Hematopoietic multipotent progenitor cell treated with erythropoietin and hydrocortisone succinate and interleukin-3 and kit ligand, for 17 days (in vitro differentiated cells): Measurements from ENCODE around the gene COQ7.

Experiments
- DNase-seq: peaks from one replicate; pipeline ENCODE4 v3.0.0-alpha.2; 2015; ENCODE audit warnings: low spot score

COQ7 gene

DNA sequence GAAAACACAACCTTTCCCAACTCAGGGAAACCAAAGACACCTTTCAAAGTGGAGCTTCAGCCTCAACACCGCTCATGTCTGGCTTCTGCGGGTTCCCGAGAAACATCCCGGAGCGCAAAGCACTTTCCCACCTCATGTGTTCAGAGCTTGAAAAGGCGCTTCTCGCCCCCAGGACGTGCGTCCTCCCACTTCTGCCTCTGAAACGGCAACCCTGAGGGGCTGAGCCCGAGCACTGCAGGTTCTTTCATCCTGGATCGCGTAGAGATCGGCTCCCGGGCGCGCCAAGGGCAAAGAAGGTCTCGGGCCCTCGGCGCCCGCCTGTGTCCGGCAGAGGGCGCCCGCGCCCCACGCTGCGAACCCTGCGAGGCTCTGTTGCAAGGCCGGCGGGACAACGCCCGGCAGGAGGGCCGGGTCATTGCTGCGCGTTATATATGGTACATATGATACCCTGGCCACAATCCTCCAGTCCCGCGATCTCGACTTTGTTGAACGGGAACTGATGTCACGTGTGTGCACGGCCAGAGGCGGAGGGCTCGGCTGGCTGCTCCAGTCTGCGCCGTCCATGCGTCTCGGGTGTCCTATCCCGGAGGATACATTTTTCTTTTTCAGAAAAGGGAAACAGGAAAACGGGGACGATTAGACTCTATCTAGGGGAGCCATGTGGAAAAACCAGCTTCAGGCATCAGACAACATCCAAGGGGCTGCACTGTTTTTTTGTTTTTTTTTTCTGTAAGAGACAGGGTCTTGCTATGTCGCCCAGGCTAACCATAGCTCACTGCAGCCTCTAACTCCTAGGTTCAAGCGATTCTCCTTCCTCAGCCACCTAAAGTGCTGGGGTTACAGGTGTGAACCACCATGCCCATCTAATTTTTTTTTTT is 19.1 kb downstream of the COQ7 start:
- DNase-seq, result peak; percentile 72

DNA sequence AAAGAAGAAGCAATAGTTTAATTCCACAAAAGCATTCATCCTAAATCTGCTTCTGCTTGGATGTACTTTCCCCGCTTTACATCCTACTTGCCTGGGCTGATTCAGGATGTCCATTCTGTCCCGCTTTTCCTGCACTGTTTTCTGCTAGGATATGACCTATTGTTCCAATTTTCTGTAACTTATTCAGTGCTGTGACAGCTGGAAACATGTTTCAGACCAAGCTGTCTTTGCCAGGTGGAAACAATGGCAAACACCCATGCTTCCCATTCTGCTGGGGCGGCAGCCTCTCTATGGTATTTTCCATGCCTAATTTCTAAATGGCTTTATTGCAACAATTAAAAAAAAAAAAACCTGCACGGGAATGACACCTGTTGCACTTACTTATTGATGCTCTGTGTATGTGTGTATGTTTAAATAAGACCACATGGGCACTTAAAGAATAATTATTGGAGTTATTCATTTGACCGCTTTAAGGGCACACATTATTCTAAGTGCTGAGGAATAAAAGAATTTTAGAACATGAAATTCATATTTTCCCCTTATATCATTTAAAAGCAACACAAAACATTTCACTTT is 21.0 kb downstream of the COQ7 start:
- DNase-seq, result no peak

DNA sequence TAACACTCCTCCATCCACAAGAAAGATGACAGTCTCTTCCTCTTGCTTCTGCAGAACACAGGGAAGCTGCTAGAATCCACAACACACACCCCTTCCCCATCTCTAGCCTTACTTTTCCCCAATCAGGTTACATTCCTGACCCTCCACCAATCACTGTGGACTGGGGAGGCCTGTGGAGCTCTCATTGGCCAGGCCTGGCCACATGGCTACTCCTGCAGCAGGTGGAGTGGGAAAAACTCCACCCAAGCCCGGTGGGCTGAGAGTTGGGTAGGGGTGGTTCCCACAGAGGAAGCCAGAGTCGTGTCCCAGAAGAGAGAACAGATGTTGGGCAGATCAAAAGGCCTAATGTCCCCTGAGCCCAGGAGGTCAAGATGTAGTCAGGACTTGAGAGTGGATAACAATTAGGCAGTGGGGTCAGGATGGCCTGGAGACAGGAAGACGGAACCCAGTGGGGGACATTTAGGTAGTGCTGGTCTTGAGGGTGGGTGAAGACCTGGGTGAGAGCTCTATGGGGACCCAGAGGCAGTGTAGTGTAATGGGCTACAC is 22.1 kb downstream of the COQ7 start:
- DNase-seq, result no peak

DNA sequence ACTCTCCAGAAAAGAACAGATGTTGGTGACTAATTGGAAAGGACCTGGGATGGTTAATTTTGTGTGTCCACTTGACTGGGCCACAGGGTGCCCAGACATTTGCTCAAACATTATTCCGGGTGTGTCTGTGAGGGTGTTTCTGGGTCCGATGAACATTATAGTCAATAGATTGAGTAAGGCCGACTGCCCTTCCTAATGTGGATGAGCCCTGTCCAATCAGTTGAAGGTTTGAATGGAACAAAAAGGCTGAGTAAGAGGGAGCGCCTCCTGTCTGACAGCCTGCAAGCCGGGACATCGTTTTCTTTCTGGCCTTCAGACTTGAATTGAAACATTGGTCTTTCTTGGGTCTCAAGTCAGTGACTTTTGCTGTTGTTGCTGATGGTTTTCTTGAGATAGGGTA is 23.5 kb downstream of the COQ7 start:
- DNase-seq, result no peak

DNA sequence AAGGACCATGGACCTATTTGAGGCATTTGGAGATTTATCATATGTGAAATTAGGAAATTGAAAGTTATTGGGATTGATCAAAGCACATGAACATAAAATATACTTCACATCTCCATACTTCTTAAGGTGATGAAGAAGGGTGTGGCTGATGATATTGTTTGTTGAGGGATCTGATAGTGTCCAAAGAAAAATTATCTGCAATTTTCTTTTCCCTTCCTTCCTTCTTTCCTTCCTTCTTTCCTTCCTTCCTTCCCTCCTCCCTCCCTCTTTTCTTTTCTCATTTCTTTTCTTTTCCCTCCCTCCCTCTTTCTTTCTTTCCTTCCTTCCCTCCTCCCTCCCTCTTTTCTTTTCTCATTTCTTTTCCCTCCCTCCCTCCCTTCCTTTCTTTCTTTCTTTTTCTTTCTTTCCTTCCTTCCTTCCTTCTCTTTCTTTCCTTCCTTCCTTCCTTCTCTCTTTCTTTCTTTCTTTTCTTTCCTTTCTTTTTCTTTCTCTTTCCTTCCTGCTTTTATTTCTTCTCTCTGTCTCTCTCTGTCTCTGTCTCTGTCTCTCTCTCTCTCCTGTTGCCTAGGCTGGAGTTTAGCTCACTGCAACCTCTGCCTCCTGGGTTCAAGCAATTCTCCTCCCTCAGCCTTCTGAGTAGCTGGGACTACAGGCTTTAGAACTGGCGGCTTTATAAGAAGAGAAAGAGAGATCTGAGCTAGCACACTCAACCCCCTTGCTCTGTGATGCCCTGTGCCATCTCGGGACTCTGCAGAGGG is 25.4 kb downstream of the COQ7 start:
- no peak for DNase-seq

DNA sequence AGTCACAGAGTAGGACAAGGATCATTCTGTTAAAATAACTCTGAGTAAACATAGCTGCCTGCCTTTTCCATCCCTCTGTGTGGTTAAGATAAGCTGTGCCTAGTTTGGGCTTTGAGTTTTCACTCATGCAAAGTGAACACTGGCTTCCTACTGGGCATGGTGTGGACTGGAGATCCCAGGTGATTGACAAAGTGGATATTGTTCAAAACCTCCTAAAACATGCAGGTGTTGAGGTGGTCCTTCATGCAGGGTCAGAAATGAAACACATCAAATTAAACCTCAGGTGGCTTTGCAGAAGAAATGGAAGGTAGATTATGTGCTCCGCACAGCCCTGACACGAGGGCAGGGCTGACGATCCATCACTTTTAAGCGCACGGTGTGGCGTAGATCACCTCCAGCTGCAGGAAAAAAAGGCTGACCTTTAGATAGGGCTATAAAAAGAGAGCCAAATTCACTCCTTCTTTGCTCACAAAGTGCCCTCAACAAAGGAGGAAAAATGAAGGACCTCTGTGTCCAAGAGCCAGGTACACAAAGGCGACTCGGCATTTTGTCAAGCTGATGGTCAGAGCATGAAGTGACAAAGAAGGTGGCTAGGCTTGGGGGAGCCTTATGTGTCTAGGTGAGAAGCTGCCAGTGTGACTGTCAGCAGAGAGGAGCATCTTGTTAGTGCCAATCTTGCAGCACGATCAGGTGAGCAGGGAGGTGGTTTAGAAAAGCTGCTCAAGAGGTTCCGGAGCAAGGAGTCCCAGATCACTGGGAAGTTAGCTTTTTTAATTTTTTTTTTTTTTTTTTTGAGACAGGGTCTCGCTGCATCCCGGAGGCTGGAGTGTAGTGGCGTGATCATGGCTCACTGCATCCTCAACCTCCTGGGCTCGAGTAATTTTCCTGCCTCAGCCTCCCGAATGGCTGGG is 26.5 kb downstream of the COQ7 start:
- no peak for DNase-seq

DNA sequence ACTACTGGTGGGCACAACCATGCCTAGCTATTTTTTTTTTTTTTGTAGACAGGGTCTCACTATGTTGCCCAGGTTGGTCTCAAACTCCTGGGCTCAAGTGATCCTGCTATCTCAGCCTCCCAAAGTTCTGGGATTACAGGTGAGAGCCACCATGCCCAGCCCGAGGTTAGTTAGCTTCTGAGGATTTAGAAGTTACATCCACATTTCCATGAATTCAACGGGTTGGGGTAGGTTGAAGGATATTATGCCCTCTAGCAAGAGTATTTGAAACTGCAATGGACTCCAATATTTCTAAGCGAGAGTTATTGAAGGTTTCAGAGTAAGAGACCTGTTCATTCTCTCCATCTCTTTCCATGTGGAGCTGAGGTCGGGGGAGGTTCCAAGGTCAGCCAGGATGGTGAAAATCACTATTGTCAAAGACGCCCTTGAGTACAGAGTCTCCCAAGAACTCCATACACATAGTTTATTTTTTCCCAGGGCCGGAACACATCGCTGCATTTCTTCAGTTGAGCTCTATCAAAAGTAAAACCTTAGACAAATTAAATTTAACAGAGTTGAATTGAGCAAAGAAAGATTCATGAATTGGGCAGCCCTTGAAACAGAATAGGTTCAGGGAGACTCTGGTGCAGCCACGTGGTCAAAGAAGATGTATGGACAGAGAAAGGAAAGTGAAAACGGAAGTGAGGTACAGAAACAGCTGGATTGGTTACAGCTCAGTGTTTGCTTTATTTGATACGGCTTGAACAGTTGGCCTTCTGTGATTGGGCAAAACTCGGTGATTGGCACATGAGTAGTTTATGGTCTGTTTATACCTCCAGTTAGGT is 27.3 kb downstream of the COQ7 start:
- DNase-seq, result no peak

DNA sequence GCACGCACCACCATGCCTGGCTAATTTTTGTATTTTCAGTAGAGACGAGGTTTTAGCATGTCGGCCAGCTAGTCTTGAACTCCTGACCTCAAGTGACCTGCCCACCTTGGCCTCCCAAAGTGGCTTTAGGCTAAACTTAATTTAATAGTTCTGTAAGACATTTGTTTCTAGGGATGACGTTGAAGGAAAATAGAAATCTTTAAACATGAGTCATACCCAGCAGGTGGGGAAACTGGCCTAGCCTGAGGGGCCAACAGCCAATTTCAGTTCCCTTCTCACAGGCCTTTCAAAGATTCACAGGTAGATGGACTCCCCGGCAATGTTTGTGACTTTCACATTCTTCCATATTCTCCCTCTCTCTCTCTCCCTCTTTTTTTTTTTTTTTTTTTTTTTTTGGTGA is 28.2 kb downstream of the COQ7 start:
- DNase-seq, result no peak

DNA sequence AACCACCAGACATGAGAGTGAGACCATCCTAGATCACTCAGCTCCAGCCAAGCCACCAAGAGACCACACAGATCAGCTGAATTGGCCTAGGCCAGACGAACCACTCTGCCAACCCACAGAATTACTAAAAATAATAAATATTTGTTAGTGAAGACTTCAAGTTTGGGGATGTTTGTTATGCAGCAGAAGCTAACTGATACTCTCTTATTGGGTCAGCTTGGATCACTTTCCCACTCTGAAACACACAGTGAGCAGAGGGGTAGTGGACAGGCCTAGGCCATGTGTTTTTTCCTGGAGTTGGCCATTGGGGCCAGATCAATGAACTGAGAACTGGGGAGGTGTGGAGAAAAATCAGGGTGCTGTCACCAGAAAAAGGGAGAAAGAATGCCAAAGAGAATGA is 30.8 kb downstream of the COQ7 start:
- DNase-seq, result no peak

DNA sequence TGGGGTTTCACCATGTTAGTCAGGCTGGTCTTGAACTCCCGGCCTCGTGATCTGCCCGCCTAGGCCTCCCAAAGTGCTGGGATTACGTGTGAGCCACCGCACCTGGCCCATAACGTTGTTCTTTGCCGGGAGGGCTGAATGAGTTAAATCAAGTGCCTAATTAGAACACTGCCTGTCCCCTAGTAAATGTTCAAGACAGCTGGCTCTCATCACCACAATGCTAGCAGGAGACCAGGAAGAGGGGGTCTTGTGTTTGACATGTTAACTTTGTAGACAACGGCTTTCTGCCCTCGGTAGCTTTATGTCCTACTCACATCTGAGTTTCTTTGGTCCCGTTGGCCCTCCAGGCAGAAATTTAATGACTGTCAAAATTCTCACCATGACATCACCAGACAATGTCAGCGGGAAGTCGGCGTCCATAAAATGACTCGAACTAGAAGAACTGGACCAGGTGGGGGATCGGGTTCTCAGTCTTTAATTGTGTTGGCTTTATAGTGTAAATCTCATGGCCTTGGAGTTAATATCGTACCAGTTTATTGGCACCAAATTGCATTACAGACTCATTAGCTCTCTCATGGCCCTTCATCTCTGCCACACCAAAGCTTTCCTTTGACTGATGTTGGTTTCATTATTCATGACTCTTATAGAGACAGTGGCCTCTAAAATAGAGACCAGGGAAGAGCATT is 34.9 kb downstream of the COQ7 start:
- no peak for DNase-seq

DNA sequence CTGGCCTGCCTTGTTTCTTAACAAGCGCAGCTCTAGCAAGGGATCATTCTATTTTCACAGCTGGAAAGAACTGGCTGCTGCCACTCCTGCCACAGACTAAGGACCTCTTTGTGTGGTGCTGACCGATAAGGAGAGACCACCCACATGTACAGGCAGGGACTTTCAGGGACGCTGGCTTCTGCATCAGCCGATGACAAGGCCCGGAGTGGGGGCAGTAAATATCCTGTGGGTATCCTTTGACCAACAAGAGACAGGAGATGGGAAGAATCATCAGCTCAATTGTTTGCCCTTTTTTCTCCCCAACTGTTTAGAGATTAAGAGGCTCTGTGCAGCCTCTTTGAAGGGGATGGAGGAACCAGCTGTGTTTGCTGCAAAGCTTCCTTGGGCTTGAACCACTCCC is 37.2 kb downstream of the COQ7 start:
- DNase-seq, result no peak

DNA sequence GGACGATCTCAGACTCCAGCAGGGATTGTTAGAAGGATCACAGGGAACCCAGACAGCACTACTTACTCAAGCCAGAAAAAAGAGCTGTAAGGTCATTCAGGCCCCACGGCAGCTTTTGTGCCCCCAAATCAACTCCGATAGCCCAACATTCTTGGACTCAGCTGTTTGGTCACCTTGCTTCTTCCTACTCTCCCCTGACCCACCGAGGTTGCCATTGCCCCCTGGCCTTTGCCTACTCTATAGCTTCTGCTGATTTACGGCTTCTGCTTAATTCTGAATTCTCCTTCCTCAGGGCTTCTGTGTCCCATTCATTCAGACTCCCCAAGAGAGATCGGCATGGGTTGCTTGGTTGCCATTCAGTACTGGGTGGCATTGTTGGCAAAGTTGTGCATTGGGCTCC is 37.7 kb downstream of the COQ7 start:
- no peak for DNase-seq

DNA sequence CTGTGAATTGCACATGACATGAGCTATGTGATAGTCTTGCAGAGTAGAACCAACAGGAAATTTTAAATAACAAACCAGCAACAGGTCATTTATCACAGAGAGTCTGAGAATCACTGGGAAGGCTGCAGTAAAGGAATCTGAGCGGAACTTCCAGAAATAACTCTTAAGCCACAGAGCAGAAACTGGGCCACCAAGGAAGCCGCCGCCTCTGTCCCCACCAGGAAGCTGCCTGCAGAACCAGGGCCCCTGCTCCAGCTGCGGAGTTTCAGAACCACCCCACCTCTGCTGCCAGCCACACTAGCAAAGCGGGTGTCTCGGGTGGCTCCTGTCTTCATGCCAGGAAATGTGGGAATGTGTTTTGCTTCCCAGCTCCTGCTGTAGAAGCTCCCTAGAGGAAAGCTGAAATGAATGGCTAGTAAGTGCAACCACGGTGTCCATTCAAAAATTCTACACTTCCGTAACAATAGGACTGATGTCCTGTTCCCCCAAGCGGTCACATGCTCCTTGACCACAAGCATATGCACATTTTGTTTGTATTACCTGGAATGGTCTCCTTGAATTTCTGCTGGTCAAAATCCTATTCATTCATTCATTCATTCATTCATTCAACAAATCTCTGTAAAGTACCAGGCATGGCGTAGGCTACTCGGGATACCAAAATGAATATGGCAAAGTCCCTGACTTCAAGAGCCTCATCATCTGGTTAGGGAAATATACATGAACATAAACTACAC is 38.6 kb downstream of the COQ7 start:
- no peak for DNase-seq

DNA sequence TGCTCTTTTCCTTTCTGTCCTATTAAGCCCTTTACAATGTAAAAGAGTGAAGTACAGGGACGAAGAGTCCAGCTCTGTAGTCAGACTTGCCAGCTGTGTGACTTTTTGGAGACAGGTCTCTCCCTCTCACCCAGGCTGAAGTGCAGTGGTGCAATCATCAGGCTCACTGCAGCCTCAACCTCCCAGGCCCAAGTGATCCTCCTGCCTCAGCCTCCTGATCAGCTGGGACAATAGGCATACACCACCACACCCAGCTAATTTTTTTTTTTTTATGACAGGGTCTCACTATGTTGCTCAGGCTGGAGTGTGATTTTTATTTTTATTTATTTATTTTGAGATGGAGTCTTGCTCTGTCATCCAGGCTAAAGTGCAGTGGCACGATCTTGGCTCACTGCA is 39.2 kb downstream of the COQ7 start:
- DNase-seq, result no peak

DNA sequence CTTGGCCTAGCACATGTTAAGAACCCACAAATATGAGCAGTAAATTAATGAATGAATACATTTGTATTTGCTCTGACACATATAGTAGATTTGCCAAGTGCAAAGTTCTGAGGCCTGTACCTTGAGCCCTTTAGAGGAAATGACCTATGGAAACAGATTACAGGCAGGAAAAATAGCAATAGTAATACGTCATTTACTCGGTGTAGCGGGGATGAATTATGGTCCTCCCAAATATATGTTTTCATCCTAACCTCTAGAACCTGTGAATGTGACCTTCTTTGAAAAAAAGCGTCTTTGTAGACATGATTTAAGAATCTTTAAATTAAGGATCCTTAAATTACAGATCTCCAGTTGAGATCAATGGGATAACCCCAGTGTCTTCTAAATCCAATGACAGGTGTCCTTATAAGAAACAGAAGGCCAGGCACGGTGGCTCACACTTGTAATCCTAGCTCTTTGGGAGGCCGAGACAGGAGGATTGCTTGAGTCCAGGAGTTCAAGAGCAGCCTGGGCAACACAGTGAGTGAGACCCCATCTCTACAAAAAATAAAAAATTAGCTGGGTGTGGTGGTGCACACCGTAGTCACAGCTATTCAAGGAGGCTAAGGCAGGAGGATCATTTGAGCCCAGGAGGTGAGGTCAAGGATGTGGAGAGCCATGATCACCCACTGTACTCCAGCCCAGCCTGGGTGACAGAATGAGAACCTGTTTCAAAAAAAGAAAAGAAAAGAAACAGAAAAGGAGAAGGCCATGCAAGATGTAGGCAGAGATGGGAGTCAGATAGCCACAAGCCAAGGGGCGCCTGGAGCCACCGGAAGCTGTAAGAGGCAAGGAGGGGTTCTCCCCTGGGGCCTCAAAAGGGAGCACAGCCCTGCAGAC is 41.2 kb downstream of the COQ7 start:
- DNase-seq, result no peak

DNA sequence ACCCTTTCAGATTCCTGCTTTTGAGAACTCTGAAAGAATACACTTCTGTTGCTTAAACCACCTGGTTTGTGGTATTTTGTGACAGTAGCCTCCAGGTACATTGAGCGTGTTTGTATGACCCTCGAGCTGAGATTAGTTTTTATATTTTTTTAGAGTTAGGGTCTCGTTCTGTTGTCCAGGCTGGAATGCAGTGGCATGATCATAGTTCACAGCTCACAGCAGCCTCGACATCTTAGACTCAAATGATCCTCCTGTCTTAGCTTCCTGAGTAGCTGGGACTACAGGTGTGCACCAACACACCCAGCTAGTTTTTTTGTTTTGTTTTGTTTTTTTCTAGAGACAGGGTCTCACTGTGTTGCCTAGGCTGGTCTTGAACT is 41.9 kb downstream of the COQ7 start:
- no peak for DNase-seq

DNA sequence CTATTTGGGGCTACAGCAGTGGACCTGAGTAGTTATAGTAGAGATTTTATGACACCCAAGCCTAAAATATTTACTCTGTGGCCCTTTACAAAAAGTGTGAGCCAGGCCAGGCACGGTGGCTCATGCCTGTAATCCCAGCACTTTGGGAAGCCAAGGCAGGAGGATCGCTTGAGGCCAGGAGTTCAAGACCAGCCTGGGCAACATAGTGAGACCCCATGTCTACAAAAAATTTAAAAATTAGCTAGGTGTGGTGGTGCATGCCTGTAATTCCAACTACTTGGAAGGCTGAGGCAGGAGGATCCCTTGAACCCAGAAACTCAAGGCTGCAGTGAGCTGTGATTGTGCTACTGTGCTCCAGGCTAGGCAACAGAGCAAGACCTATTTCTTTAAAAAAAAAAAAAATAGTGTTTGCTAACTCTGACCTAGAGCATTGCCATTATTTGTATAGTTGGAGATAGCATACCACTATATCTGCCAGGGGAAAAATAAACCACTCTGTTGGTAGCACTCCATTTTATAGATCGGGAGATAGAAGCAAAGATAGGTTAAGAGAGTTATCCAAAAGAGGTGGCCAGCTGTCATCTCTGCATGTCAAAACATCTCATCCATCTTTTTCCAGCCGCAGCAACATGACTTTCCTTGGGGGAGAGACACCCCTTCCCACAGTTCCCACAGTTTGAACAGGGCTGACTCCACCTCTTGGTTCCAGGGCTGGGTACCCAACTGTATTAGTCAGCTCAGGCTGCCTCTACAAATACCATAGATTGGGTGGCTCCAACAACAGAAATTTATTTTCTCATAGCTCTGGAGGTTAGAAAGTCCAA is 43.3 kb downstream of the COQ7 start:
- DNase-seq, result no peak

DNA sequence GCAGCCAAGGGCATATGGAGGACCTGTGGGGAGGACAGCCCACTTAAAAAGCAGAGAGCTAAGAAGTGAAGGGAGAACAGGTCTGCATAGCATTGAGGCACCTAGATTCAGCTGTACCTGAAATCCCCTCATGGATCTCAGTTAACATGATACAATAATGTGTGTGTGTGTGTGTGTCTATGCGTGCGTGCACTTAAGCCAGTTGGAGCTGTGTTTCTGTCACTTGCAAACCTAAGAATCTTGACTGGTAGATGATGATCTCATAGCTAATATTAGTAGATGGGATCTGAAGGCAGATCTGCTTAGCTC is 44.6 kb downstream of the COQ7 start:
- DNase-seq, result no peak
